H1 (cell line): Measurements from ENCODE around the gene DDHD1. TPM values are rescaled to one million over a fixed set of nuclear protein-coding genes. Genes with fewer than 3 reads are reported as not detected.

Source experiments
- CTCF ChIA-PET: fragments of 300-600 bp; sonication (Branson Sonifier 250); formaldehyde crosslinking; loops from one replicate; lab custom pipeline; 2021; ENCODE audit not compliant: partially characterized antibody; lab: Charles Lee
- POLR2A ChIA-PET: fragments of 300-600 bp; sonication (Branson Sonifier 250); formaldehyde crosslinking; loops from one replicate; lab custom pipeline; 2021; ENCODE audit warnings: inconsistent platforms; ENCODE audit not compliant: partially characterized antibody; lab: Charles Lee
- DNase-seq, 2 experiments: peaks; one replicate each; pipeline versions ENCODE4 v3.0.0 to v3.0.0-alpha.2; 2010 to 2022; ENCODE audit warnings: low spot score in 2 of 2, low read depth in 1 of 2, mixed read lengths in 1 of 2
- FAIRE-seq: peaks from 2 replicates; lab custom pipeline; 2011; peaks lifted over from hg19 to GRCh38; lab: Jason Lieb, UNC
- H2AFZ ChIP-seq: 2 replicates; pipeline ENCODE4 v1.8.1; 2012; ENCODE audit warnings: low read length, inconsistent platforms
- H2AK5ac ChIP-seq: 2 replicates; pipeline ENCODE4 v1.6.1; 2013; ENCODE audit warnings: low read depth, low read length
- H2BK120ac ChIP-seq: replicated peaks from 2 replicates; pipeline ENCODE3; 2013; ENCODE audit warnings: low read depth, low read length, inconsistent platforms
- H2BK12ac ChIP-seq: 2 replicates; pipeline ENCODE4 v1.6.1; 2013; ENCODE audit warnings: low read depth, low read length
- H2BK15ac ChIP-seq: 2 replicates; pipeline ENCODE4 v1.6.1; 2013; ENCODE audit warnings: low read length
- H2BK20ac ChIP-seq: 2 replicates; pipeline ENCODE4 v1.6.1; 2013; ENCODE audit warnings: low read length
- H2BK5ac ChIP-seq: 2 replicates; pipeline ENCODE4 v1.6.1; 2013; ENCODE audit warnings: low read depth, low read length
- H3K14ac ChIP-seq: 2 replicates; pipeline ENCODE4 v1.6.1; 2013; ENCODE audit warnings: inconsistent platforms; ENCODE audit not compliant: insufficient read length
- H3K18ac ChIP-seq: 2 replicates; pipeline ENCODE4 v1.6.1; 2013; ENCODE audit warnings: low read length; ENCODE audit errors: extremely low read depth
- H3K23ac ChIP-seq: 2 replicates; pipeline ENCODE4 v1.6.1; 2013; ENCODE audit warnings: inconsistent platforms; ENCODE audit not compliant: insufficient read length
- H3K23me2 ChIP-seq: 2 replicates; pipeline ENCODE4 v1.6.1; 2013; ENCODE audit warnings: low read depth, low read length
- H3K27ac ChIP-seq: 2 replicates; pipeline ENCODE4 v1.6.1; 2011; ENCODE audit warnings: low read depth, low read length, inconsistent platforms
- H3K27me3 ChIP-seq, 4 experiments: replicated peaks in 1 of 4; 1 replicate in 1 of 4; 2 replicates in 3 of 4; pipeline versions ENCODE4 v1.6.1 to v1.8.1; 2011 to 2013; ENCODE audit warnings: low read length in 3 of 4, mild to moderate bottlenecking in 3 of 4, inconsistent platforms in 2 of 4, mixed read lengths in 2 of 4, moderate library complexity in 1 of 4; ENCODE audit not compliant: control insufficient read depth in 3 of 4, insufficient read depth in 3 of 4; ENCODE audit errors: extremely low read depth in 1 of 4
- H3K36me3 ChIP-seq, 4 experiments: 2 replicates each; pipeline versions ENCODE4 v1.6.1 to v1.8.1; 2011 to 2013; ENCODE audit warnings: mild to moderate bottlenecking in 4 of 4, low read length in 3 of 4, moderate library complexity in 2 of 4, control low read depth in 1 of 4, inconsistent platforms in 1 of 4; ENCODE audit not compliant: insufficient read depth in 4 of 4, control insufficient read depth in 2 of 4
- H3K4ac ChIP-seq: replicated peaks from 2 replicates; pipeline ENCODE3; 2013; ENCODE audit warnings: low read length, low read depth, mixed read lengths, inconsistent platforms; ENCODE audit not compliant: insufficient read length
- H3K4me1 ChIP-seq, 4 experiments: replicated peaks in 1 of 4; 1 replicate in 1 of 4; 2 replicates in 3 of 4; pipeline versions ENCODE4 v1.6.1 to v1.8.1; 2011 to 2013; ENCODE audit warnings: low read length in 3 of 4, inconsistent platforms in 2 of 4, mixed read lengths in 1 of 4; ENCODE audit not compliant: insufficient read depth in 4 of 4, control insufficient read depth in 3 of 4
- H3K4me2 ChIP-seq, 2 experiments: 2 replicates each; pipeline versions ENCODE4 v1.6.1 to v1.8.1; 2011 to 2013; ENCODE audit warnings: low read depth in 2 of 2, low read length in 2 of 2, control low read depth in 1 of 2, inconsistent platforms in 1 of 2, mild to moderate bottlenecking in 1 of 2; ENCODE audit not compliant: insufficient read depth in 1 of 2
- H3K4me3 ChIP-seq, 4 experiments: fragments of 200-600, 300-600 bp in 1 of 4; sonication (generic), shearing (Covaris generic), sonication (Bioruptor Twin) in 1 of 4; 2 replicates each; pipeline versions ENCODE4 v1.5.1 to v1.8.1; 2011 to 2016; ENCODE audit warnings: low read length in 4 of 4, low read depth in 3 of 4, control low read depth in 2 of 4, inconsistent platforms in 2 of 4, mild to moderate bottlenecking in 2 of 4, mixed read lengths in 1 of 4, moderate library complexity in 1 of 4; ENCODE audit not compliant: insufficient read depth in 2 of 4; ENCODE audit errors: extremely low read depth in 1 of 4
- H3K56ac ChIP-seq: replicated peaks from 2 replicates; pipeline ENCODE3; 2013; ENCODE audit warnings: low read depth, mild to moderate bottlenecking, mixed read lengths, low read length, inconsistent platforms; ENCODE audit not compliant: insufficient read length
- H3K79me1 ChIP-seq: 2 replicates; pipeline ENCODE4 v1.6.1; 2013; ENCODE audit warnings: low read depth, low read length, control low read depth
- H3K79me2 ChIP-seq, 2 experiments: 2 replicates each; pipeline versions ENCODE4 v1.6.1 to v1.8.1; 2012 to 2013; ENCODE audit warnings: low read length in 2 of 2, mild to moderate bottlenecking in 2 of 2, inconsistent platforms in 1 of 2; ENCODE audit not compliant: insufficient read depth in 2 of 2, control insufficient read depth in 1 of 2
- H3K9ac ChIP-seq, 4 experiments: replicated peaks in 1 of 4; 1 replicate in 1 of 4; 2 replicates in 3 of 4; pipeline versions ENCODE4 v1.6.1 to v1.8.1; 2011 to 2013; ENCODE audit warnings: low read depth in 3 of 4, low read length in 3 of 4, control low read depth in 2 of 4, mild to moderate bottlenecking in 2 of 4, moderate library complexity in 2 of 4, inconsistent platforms in 1 of 4; ENCODE audit errors: extremely low read depth in 1 of 4
- H3K9me3 ChIP-seq, 2 experiments: 2 replicates each; pipeline versions ENCODE4 v1.6.1 to v1.8.1; 2012 to 2013; ENCODE audit warnings: mild to moderate bottlenecking in 2 of 2, moderate library complexity in 2 of 2, control low read depth in 1 of 2, inconsistent platforms in 1 of 2, low read depth in 1 of 2, low read length in 1 of 2, mixed read lengths in 1 of 2; ENCODE audit not compliant: insufficient read depth in 2 of 2
- H4K20me1 ChIP-seq, 2 experiments: replicated peaks in 1 of 2; 2 replicates each; pipeline versions ENCODE3 to v1.8.1; 2011 to 2013; ENCODE audit warnings: inconsistent platforms in 2 of 2, low read length in 2 of 2, mild to moderate bottlenecking in 1 of 2; ENCODE audit not compliant: insufficient read depth in 2 of 2, control insufficient read depth in 1 of 2
- H4K5ac ChIP-seq: 2 replicates; pipeline ENCODE4 v1.6.1; 2013; ENCODE audit warnings: low read length, low read depth, mixed read lengths, inconsistent platforms; ENCODE audit not compliant: insufficient read length
- H4K8ac ChIP-seq: 2 replicates; pipeline ENCODE4 v1.8.0; 2013; ENCODE audit warnings: mild to moderate bottlenecking, moderate library complexity, low read length, inconsistent platforms; ENCODE audit not compliant: insufficient read depth; ENCODE audit errors: extremely low read depth
- H4K91ac ChIP-seq: replicated peaks from 2 replicates; pipeline ENCODE3; 2013; ENCODE audit warnings: low read length, mixed read lengths, inconsistent platforms; ENCODE audit not compliant: insufficient read length
- POLR2A ChIP-seq, 2 experiments: IDR thresholded peaks; 1 replicate in 1 of 2; 2 replicates in 1 of 2; pipeline ENCODE4 v1.6.1; 2011; ENCODE audit warnings: low read depth in 2 of 2, low read length in 2 of 2, mild to moderate bottlenecking in 2 of 2; ENCODE audit errors: control extremely low read depth in 1 of 2
- TBP ChIP-seq: IDR thresholded peaks from 2 replicates; pipeline ENCODE4 v1.6.1; 2011; ENCODE audit warnings: low read depth, low read length, improper control_type of control experiment
- WGBS, 2 experiments: shearing (Covaris generic) in 1 of 2; methylation state at CpG; one replicate each; pipeline versions ENCODE4 v1.1.6 to v1.1.7; 2013 to 2015; ENCODE audit warnings: low lambda C conversion rate in 2 of 2, mixed read lengths in 2 of 2, inconsistent platforms in 1 of 2, low coverage in 1 of 2, missing lambda C conversion rate in 1 of 2; ENCODE audit not compliant: insufficient replicate concordance in 2 of 2, insufficient coverage in 1 of 2, insufficient read length in 1 of 2; ENCODE audit errors: extremely low coverage in 1 of 2, missing lambda C conversion rate in 1 of 2; 5-methylcytosine and 5-hydroxymethylcytosine counted together
- polyA plus RNA-seq, 7 experiments: library from polyadenylated mRNA; depleted of rRNA in 3 of 7; stranded (reverse) in 5 of 7; unstranded in 2 of 7; fragments of >200 nt in 5 of 7; fragments of 200-250 nt in 2 of 7; gene quantifications; 1 replicate in 5 of 7; 2 replicates in 1 of 7; 4 replicates in 1 of 7; pipeline versions ENCODE4 v1.2.1 to v1.2.3, GENCODE V29; 2011 to 2013; ENCODE audit warnings: missing spikeins in 2 of 7, mixed read lengths in 2 of 7
- total RNA-seq: library from RNA; stranded (reverse); fragmentation: NEBNext Ultra II Directional; extraction: Animal tissue kit (Norgen Biotek cat#: 25700); gene quantifications from 2 replicates; pipeline ENCODE4 v1.2.1, GENCODE V29; 2021

The DDHD1 gene
- total and polyA plus RNA-seq, 2 of the 8 experiments (the other 6 are each of a cell fraction or from before 2014, with no cell fraction given) = 3.6 to 16.0 TPM

DNA sequence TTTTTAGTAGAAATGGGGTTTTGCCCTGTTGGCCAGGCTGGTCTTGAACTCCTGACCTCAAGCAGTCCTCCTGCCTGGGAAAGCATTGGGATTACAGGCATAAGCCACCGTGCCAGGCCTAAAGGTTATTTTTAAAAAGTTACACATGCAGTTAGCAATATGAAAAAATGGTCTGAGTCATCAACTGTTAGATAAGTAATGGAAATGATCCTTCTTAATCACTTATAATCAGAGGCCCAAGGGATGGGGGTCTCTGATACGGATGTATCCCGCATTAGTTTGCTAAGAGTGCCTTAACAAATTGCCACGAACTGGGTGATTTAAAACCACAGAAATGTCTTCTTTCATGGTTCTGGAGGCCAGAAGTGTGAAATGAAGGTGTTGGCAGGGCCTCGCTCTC is 148.1 kb downstream of the DDHD1 start:
- Histone ChIP-seq H3K18ac (no peak overlapping the region), H3K9me3 (no peaks in the 10 kb centered on the region), H3K23ac (no peak overlapping the region), H3K14ac (no peak overlapping the region), H3K27me3 (no peaks in the 10 kb centered on the region), H3K4me1 (no peaks in the 10 kb centered on the region; a peak in 2 of 7 replicates), H2BK120ac (no peak overlapping the region), H2BK15ac (no peak overlapping the region), H3K36me3 (no peaks in the 10 kb centered on the region), H3K79me2 (no peaks in the 10 kb centered on the region), H2BK20ac (no peak overlapping the region), H3K56ac (no peak overlapping the region), H3K23me2 (no peaks in the 10 kb centered on the region; the same call in 1 of the 2 replicates), H3K9ac (no peak overlapping the region), H3K4me3 (no peak overlapping the region), H2AFZ (peak overlapping the region; percentile 49; the same call in 1 of the 2 replicates), H4K5ac (no peak overlapping the region), H2BK12ac (no peak overlapping the region), H2BK5ac (no peak overlapping the region), H2AK5ac (no peak overlapping the region), H3K27ac (no peak overlapping the region), H4K91ac (no peak overlapping the region), H4K8ac (no peak overlapping the region), H3K4ac (no peak overlapping the region), H3K79me1 (no peaks in the 10 kb centered on the region), H4K20me1 (no peaks in the 10 kb centered on the region), H3K4me2 (no peak overlapping the region)
- ChIA-PET CTCF (interaction anchor here (1.1 kb wide), 1 partner anchor 16 kb away, joined by 3 read pairs; no protein-coding TSS in a partner anchor), POLR2A (no interaction called here)
- DNase-seq = no peak
- WGBS, 2 experiments = 97% methylated on average over 5 of the region's 5 CpGs; no CpG with 5 or more reads in 1 of the 2 experiments
- no peak for TF ChIP-seq POLR2A (IDR thresholded peaks at IDR 0.05; ENCODE audit: control extremely low read depth in 1 of 2, low read depth in 2 of 2, low read length in 2 of 2)
- no peak for TF ChIP-seq TBP
- FAIRE-seq = no peak
